B cell (primary cell): Measurements from ENCODE around the gene BPIFB2. TPM values are rescaled to one million over a fixed set of nuclear protein-coding genes. Genes with fewer than 3 reads are reported as not detected.

Experiments
- ATAC-seq: fragments of 200-7000 bp; cut with Tn5 transposase; one replicate; pipeline ENCODE4 v1.10.0; 2021; ENCODE audit warnings: low read depth, mild to moderate bottlenecking, moderate number of reproducible peaks, moderate library complexity
- CTCF ChIA-PET: fragments of 350-600 bp; sonication (Branson Sonifier 250); formaldehyde crosslinking; loops from one replicate; lab custom pipeline; 2021; ENCODE audit warnings: antibody characterized with exemption, inconsistent platforms; lab: Charles Lee
- POLR2A ChIA-PET: fragments of 350-600 bp; sonication (Branson Sonifier 250); formaldehyde crosslinking; loops from one replicate; lab custom pipeline; 2021; ENCODE audit warnings: antibody characterized with exemption; lab: Charles Lee
- DNase-seq: peaks from one replicate; pipeline ENCODE4 v3.0.0; 2013
- H2AFZ ChIP-seq: 2 replicates; pipeline ENCODE4 v1.6.1; 2012; ENCODE audit warnings: mild to moderate bottlenecking, low read depth, low read length; ENCODE audit not compliant: insufficient read depth, poor library complexity, severe bottlenecking
- H3K27ac ChIP-seq, 2 donors: 1 replicate in 1 of 2; 2 replicates in 1 of 2; pipeline ENCODE4 v1.5.1; 2012 to 2013; ENCODE audit warnings: low read length in 2 of 2, mild to moderate bottlenecking in 2 of 2, moderate library complexity in 1 of 2
- H3K27me3 ChIP-seq, 4 experiments: fragments of 200-600 bp in 1 of 4; sonication (generic) in 1 of 4; replicated peaks in 1 of 4; 1 replicate in 2 of 4; 2 replicates in 2 of 4; pipeline versions ENCODE4 v1.6.1 to v1.7.0; 2013 to 2016; ENCODE audit warnings: low read length in 3 of 4, mild to moderate bottlenecking in 2 of 4, mixed read lengths in 1 of 4, moderate library complexity in 1 of 4; ENCODE audit not compliant: insufficient read depth in 4 of 4, control insufficient read depth in 3 of 4; ENCODE audit errors: control extremely low read depth in 1 of 4
- H3K36me3 ChIP-seq, 2 experiments: replicated peaks in 1 of 2; 1 replicate in 1 of 2; 2 replicates in 1 of 2; pipeline versions ENCODE4 v1.6.1 to v1.7.1; 2013; ENCODE audit warnings: low read length in 1 of 2; ENCODE audit not compliant: insufficient read depth in 2 of 2, control insufficient read depth in 1 of 2; ENCODE audit errors: control extremely low read depth in 1 of 2, extremely low read depth in 1 of 2
- H3K4me1 ChIP-seq, 2 donors: fragments of 200-600 bp in 1 of 2; sonication (generic) in 1 of 2; 1 replicate in 1 of 2; 2 replicates in 1 of 2; pipeline versions ENCODE4 v1.5.1 to v1.6.1; 2013 to 2017; ENCODE audit warnings: low read length in 2 of 2; ENCODE audit not compliant: control insufficient read depth in 2 of 2, insufficient read depth in 2 of 2
- H3K4me2 ChIP-seq: replicated peaks from 2 replicates; pipeline ENCODE3; 2012; ENCODE audit warnings: mild to moderate bottlenecking, low read depth, low read length; ENCODE audit not compliant: poor library complexity, severe bottlenecking
- H3K4me3 ChIP-seq, 5 experiments: fragments of 200-600 bp in 1 of 5; sonication (generic) in 1 of 5; 1 replicate in 3 of 5; 2 replicates in 2 of 5; pipeline versions ENCODE4 v1.5.1 to v1.7.0; 2011 to 2016; ENCODE audit warnings: low read length in 4 of 5, mild to moderate bottlenecking in 4 of 5, low read depth in 2 of 5, control low read depth in 1 of 5, moderate library complexity in 1 of 5; ENCODE audit not compliant: insufficient read depth in 1 of 5; ENCODE audit errors: control extremely low read depth in 1 of 5, extremely low read depth in 1 of 5
- H3K79me2 ChIP-seq: fragments of 200-600 bp; sonication (generic); one replicate; pipeline ENCODE4 v1.6.0; 2016; ENCODE audit warnings: low read length; ENCODE audit not compliant: control insufficient read depth, insufficient read depth
- H3K9ac ChIP-seq: fragments of 200-600 bp; sonication (generic); 2 replicates; pipeline ENCODE4 v1.6.1; 2017; ENCODE audit warnings: mild to moderate bottlenecking, low read length, moderate library complexity
- H3K9me3 ChIP-seq, 3 donors: one replicate each; pipeline versions ENCODE4 v1.6.1 to v1.7.1; 2013; ENCODE audit warnings: low read length in 2 of 3; ENCODE audit not compliant: control insufficient read depth in 2 of 3, insufficient read depth in 1 of 3; ENCODE audit errors: control extremely low read depth in 1 of 3
- H4K20me1 ChIP-seq: 2 replicates; pipeline ENCODE4 v1.6.0; 2012; ENCODE audit warnings: mild to moderate bottlenecking, low read length; ENCODE audit not compliant: insufficient read depth, control insufficient read depth, poor library complexity, severe bottlenecking
- H3K27ac Mint-ChIP-seq: one replicate; pipeline ENCODE4 v1.8.0; 2021; ENCODE audit warnings: mixed read lengths
- H3K27me3 Mint-ChIP-seq: one replicate; pipeline ENCODE4 v1.8.0; 2021; ENCODE audit warnings: mixed read lengths
- H3K4me1 Mint-ChIP-seq: one replicate; pipeline ENCODE4 v1.8.0; 2021; ENCODE audit warnings: mixed read lengths
- H3K4me3 Mint-ChIP-seq: one replicate; pipeline ENCODE4 v1.8.0; 2021; ENCODE audit warnings: mixed read lengths
- H3K9me3 Mint-ChIP-seq: one replicate; pipeline ENCODE4 v1.8.0; 2022; ENCODE audit warnings: mixed read lengths; ENCODE audit not compliant: insufficient read depth
- CTCF ChIP-seq: fragments of 200-600 bp; IDR thresholded peaks from one replicate; pipeline ENCODE4 v1.8.0; 2022; ENCODE audit warnings: antibody characterized with exemption, mild to moderate bottlenecking
- EZH2 ChIP-seq: IDR thresholded peaks from 2 replicates; pipeline ENCODE4 v1.6.1; 2012; ENCODE audit warnings: borderline replicate concordance, low read depth, mild to moderate bottlenecking, moderate library complexity, low read length; ENCODE audit not compliant: insufficient read depth, poor library complexity, severe bottlenecking
- WGBS: methylation state at CpG from one replicate; pipeline ENCODE4 v1.1.5; 2013; ENCODE audit warnings: missing lambda C conversion rate; ENCODE audit not compliant: insufficient coverage; 5-methylcytosine and 5-hydroxymethylcytosine counted together
- intact Hi-C: fragments of 100-400 bp; cut with micrococcal nuclease; formaldehyde crosslinking; loops from one replicate; pipeline ENCODE4 v1.10.0; 2022
- polyA plus RNA-seq: library from polyadenylated mRNA; depleted of rRNA; stranded (reverse); fragments of >200 nt; gene quantifications from 2 replicates; pipeline ENCODE4 v1.2.3, GENCODE V29; 2012
- total RNA-seq, 2 donors: library from RNA; stranded (reverse); fragments of 120-200 nt in 1 of 2; gene quantifications; 1 replicate in 1 of 2; 2 replicates in 1 of 2; pipeline versions ENCODE4 v1.2.3 to v1.2.4, GENCODE V29; 2013 to 2022

Gene BPIFB2
- total and polyA plus RNA-seq, 2 donors (not counting 1 experiment from before 2014, with no cell fraction given): not detected

- Histone ChIP-seq H3K9me3 (peaks cover 0 to 10% (median 2%) of the 10 kb centered on the region in 3 donors), H3K27me3 (no peaks in the 10 kb centered on the region), H2AFZ (no peak overlapping the region), H3K9ac (no peak overlapping the region), H3K4me2 (no peak overlapping the region), H3K36me3 (no peaks in the 10 kb centered on the region), H4K20me1 (no peaks in the 10 kb centered on the region), H3K27ac (no peak overlapping the region), H3K4me1 (no peaks in the 10 kb centered on the region), H3K4me3 (no peak overlapping the region), H3K79me2 (no peaks in the 10 kb centered on the region)
- H3K9me3 Mint-ChIP-seq: peaks cover 3% of the 10 kb centered on the region
- ATAC-seq: no peak
- CTCF ChIA-PET: no interaction called here
- H3K4me3 Mint-ChIP-seq: no peak overlapping the region
- no peak overlapping the region for H3K27ac Mint-ChIP-seq
- POLR2A ChIA-PET: no interaction called here
- 73% methylated on average over 4 of the region's 4 CpGs for WGBS
- no peaks in the 10 kb centered on the region for H3K27me3 Mint-ChIP-seq
- no peak for DNase-seq
- intact Hi-C loops: no loop called here
- H3K4me1 Mint-ChIP-seq: no peaks in the 10 kb centered on the region
- no peak for TF ChIP-seq CTCF
- TF ChIP-seq EZH2: no peak
These were observed 43.8 kb downstream of the BPIFB2 start for GRCh38 chr20:33051333-33051732.

GRCh38 chr20:33053291-33054106 is 46.0 kb downstream of the BPIFB2 start, which contains the start of gene BPIFB3:
BPIFB3 (plus strand) TSS chr20:33053903; CDS start chr20:33055436, 1,533 bp downstream.
- ATAC-seq: no peak

More at GRCh38 chr20:33053291-33054106, 46.0 kb downstream of the BPIFB2 start, which contains the start of gene BPIFB3:
- no peak within 1 kb of the TSS for H2AFZ ChIP-seq
- intact Hi-C loops: no loop called here
- no peak for DNase-seq
- no peaks in the 10 kb centered on the region for H3K9me3 ChIP-seq
- no peak within 1 kb of the TSS for H3K27ac ChIP-seq
- no peak within 1 kb of the TSS for H3K9ac ChIP-seq
- Mint-ChIP-seq H3K4me1 (no peaks in the 10 kb centered on the region), H3K27ac (no peak within 1 kb of the TSS), H3K9me3 (no peaks in the 10 kb centered on the region), H3K27me3 (no peaks in the 10 kb centered on the region), H3K4me3 (no peak within 1 kb of the TSS)
- POLR2A ChIA-PET: no interaction called here
- WGBS: 94% methylated on average over 18 of the region's 25 CpGs
- CTCF ChIA-PET: no interaction called here
- no peaks in the 10 kb centered on the region for H3K4me1 ChIP-seq
- H4K20me1 ChIP-seq: no peaks in the 10 kb centered on the region
- H3K79me2 ChIP-seq: no peaks in the 10 kb centered on the region
- H3K27me3 ChIP-seq: no peaks in the 10 kb centered on the region
- no peaks in the 10 kb centered on the region for H3K36me3 ChIP-seq
- TF ChIP-seq CTCF: no peak
- TF ChIP-seq EZH2: no peak
- no peak within 1 kb of the TSS for H3K4me2 ChIP-seq
- H3K4me3 ChIP-seq: no peak within 1 kb of the TSS
